Parathyroid adenoma (tissue), 2 donors: ENCODE results near the gene CTDNEP1.
A peak's percentile ranks its signal among the peaks of the same experiment; 100 is the strongest.

Experiments used
- H2AFZ ChIP-seq: fragments of 300-600 bp; sonication (generic); one replicate; pipeline ENCODE4 v1.7.0; 2017; ENCODE audit warnings: antibody characterized with exemption, mild to moderate bottlenecking
- H3K27ac ChIP-seq: fragments of 300-600 bp; sonication (generic); one replicate; pipeline ENCODE4 v1.7.0; 2017
- H3K27me3 ChIP-seq: fragments of 300-600 bp; sonication (generic); one replicate; pipeline ENCODE4 v1.7.0; 2017; ENCODE audit warnings: low read length; ENCODE audit not compliant: control insufficient read depth, insufficient read depth
- H3K36me3 ChIP-seq: fragments of 300-600 bp; sonication (generic); one replicate; pipeline ENCODE4 v1.7.0; 2017; ENCODE audit warnings: low read length; ENCODE audit not compliant: control insufficient read depth, insufficient read depth
- H3K4me1 ChIP-seq: fragments of 300-600 bp; sonication (generic); one replicate; pipeline ENCODE4 v1.7.0; 2017; ENCODE audit warnings: control low read depth
- H3K4me2 ChIP-seq: fragments of 300-600 bp; sonication (generic); one replicate; pipeline ENCODE4 v1.7.0; 2017; ENCODE audit warnings: low read length
- H3K4me3 ChIP-seq: fragments of 300-600 bp; sonication (generic); one replicate; pipeline ENCODE4 v1.7.0; 2017; ENCODE audit warnings: low read depth, low read length
- H3K79me2 ChIP-seq: fragments of 300-600 bp; sonication (generic); one replicate; pipeline ENCODE4 v1.7.0; 2017; ENCODE audit warnings: control low read depth
- H3K9ac ChIP-seq: fragments of 300-600 bp; sonication (generic); one replicate; pipeline ENCODE4 v1.7.0; 2017; ENCODE audit warnings: mild to moderate bottlenecking
- H3K9me3 ChIP-seq: fragments of 300-600 bp; sonication (generic); one replicate; pipeline ENCODE4 v1.7.0; 2017; ENCODE audit warnings: low read length; ENCODE audit not compliant: control insufficient read depth
- CTCF ChIP-seq: fragments of 300-600 bp; sonication (generic); IDR thresholded peaks from one replicate; pipeline ENCODE4 v1.7.0; 2017; ENCODE audit warnings: antibody characterized with exemption, mild to moderate bottlenecking
- donor health status: primary hyperparathyroidism.

CTDNEP1 gene

DNA sequence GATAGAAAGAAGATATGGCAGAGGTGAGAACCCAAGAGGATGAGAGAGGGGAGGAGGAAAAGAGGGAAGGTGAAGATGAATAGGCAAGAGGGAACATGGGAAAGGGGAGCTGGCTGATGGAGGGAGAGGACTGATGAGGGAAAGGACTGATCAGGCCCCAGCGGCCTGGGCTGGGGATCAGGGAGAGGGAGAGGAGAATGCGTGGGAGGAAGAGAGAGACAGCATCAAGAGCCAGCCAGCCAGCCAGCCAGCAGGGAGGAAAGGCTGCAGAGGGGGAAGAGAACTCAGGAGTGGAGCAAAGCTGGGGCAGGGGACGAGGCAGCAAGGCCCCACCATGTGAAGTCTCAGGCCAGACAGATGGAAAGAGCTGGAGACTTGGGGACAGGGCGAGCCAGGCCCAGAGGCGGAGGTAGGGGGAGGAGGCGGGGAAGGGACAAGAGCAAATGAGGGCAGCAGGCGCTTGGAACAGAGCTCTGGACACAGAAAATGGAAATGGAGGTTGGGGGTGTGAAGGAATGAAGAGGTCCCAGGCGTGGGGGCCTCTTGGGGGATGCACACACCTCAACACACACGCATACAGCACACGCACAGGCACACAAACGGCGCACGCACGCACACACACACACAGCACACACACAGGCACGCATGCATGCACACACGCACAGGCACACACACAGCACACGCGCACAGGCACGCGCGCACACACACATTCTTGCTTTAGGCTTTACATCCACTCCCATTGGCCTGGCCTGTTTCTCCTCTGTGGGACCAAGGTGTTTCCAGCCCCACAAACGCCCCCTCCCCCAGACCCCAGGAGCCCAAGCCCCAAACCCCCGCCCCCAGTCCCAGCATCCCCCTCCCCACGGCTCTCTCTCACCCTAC, 44.2 kb downstream of the CTDNEP1 start:
- Histone ChIP-seq H3K9me3 (no peaks in the 10 kb centered on the region), H3K27ac (no peak overlapping the region), H3K4me1 (peaks cover 4% of the 10 kb centered on the region), H3K9ac (no peak overlapping the region), H3K79me2 (peaks cover 4% of the 10 kb centered on the region), H3K27me3 (no peaks in the 10 kb centered on the region), H2AFZ (no peak overlapping the region), H3K4me3 (no peak overlapping the region), H3K36me3 (no peaks in the 10 kb centered on the region), H3K4me2 (no peak overlapping the region)
- TF ChIP-seq CTCF, result no peak

GRCh38 chr17:7205561-7205960, 46.0 kb downstream of the CTDNEP1 start:
- no peak for TF ChIP-seq CTCF
- no peaks in the 10 kb centered on the region for H3K36me3 ChIP-seq
- no peaks in the 10 kb centered on the region for H3K79me2 ChIP-seq
- H3K9me3 ChIP-seq, result no peaks in the 10 kb centered on the region
- no peaks in the 10 kb centered on the region for H3K27me3 ChIP-seq
- no peak overlapping the region for H3K9ac ChIP-seq
- peaks cover 4% of the 10 kb centered on the region for H3K4me1 ChIP-seq
- H3K4me3 ChIP-seq, result no peak overlapping the region
- H3K27ac ChIP-seq, result no peak overlapping the region
- H2AFZ ChIP-seq, result peak overlapping the region; percentile 51
- peak overlapping the region; percentile 59 for H3K4me2 ChIP-seq

DNA sequence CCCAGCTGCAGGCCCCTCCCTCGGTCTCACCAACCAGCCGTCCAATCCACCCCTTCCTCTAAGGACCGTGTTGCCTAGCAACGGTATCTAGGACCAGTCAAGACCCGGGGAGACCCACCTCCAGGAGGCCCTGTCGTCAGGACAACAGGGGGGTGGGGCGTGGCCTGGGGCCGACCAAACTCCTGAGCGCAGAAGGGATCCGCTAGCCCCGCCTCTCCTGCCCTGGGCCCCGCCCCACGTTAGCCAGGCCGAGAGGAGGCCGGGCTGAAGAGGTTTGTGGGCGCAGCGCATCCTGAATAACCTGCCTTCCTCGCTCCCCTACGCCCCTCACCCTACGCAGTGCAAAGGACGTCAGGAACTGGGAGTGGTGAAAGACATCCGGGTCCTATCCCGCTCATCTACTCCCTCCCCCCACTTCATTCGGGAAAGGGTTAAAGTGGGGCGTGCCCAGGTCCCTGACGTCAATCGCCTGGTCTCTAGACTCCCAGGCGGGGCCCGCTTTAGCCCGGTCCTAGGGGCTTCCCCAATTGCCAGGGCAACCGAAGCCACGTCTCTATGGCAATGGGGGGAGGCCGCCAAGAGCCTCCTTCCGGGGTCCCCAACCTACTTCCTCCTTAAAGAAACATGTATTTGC, 46.6 kb downstream of the CTDNEP1 start:
- Histone ChIP-seq H3K9ac (no peak overlapping the region), H3K27me3 (no peaks in the 10 kb centered on the region), H3K4me2 (peak overlapping the region; percentile 59), H3K4me1 (peaks cover 4% of the 10 kb centered on the region), H3K36me3 (no peaks in the 10 kb centered on the region), H3K27ac (no peak overlapping the region), H3K79me2 (no peaks in the 10 kb centered on the region), H3K4me3 (peak overlapping the region; percentile 12), H3K9me3 (no peaks in the 10 kb centered on the region), H2AFZ (peak overlapping the region; percentile 51)
- TF ChIP-seq CTCF, result no peak

DNA sequence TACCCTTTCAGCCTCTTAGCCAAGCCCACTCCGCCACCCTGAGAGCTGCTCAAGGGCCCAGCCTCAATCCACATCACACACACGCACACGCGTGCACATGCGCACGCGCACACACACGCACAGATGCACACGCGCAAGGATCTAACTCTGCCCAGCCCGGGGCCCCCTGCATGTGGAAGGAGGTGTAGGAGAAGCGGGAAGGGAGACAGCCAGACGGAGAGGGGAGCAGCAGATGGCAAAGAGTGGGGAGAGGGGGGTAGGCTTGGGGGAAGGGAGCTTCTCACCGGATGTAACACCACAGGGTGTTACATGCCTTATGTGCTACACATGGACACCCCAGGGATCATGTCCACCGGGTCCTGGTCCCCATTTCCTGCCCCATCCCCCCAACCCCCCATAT, 47.2 kb downstream of the CTDNEP1 start:
- H3K4me3 ChIP-seq, result no peak overlapping the region
- no peaks in the 10 kb centered on the region for H3K27me3 ChIP-seq
- H3K4me1 ChIP-seq, result peaks cover 4% of the 10 kb centered on the region
- TF ChIP-seq CTCF, result no peak
- no peak overlapping the region for H2AFZ ChIP-seq
- H3K79me2 ChIP-seq, result no peaks in the 10 kb centered on the region
- no peaks in the 10 kb centered on the region for H3K9me3 ChIP-seq
- no peak overlapping the region for H3K27ac ChIP-seq
- H3K9ac ChIP-seq, result no peak overlapping the region
- H3K4me2 ChIP-seq, result peak overlapping the region; percentile 59
- no peaks in the 10 kb centered on the region for H3K36me3 ChIP-seq
